Measurements from ENCODE around the gene TNFAIP1.

Gene TNFAIP1

DNA sequence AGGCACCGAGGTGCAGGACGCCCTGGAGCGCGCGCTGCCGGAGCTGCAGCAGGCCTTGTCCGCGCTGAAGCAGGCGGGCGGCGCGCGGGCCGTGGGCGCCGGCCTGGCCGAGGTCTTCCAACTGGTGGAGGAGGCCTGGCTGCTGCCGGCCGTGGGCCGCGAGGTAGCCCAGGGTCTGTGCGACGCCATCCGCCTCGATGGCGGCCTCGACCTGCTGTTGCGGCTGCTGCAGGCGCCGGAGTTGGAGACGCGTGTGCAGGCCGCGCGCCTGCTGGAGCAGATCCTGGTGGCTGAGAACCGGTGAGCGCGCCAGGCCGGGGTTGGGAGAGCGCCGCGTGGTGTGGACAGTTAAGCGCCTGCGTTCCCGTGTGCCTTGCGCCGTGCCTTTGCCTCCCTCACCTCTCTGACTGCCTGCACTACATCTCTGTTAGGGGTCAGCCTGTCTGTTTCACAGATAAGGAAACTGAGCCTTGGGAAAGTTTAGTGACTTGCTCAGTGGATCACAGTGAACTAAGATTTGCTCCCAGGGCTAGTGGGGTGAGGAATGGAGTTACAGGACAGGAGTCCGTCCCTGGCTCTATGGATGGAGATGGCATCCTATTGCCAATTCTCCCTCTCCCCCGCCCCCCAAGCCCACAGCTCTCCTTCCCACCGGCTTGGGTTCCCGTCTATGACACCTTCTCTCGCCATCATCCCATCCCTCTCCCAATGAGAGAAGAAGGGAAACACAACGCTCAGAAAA is 36.8 kb downstream of the TNFAIP1 start:
- TF ChIP-seq, protein P1, sequence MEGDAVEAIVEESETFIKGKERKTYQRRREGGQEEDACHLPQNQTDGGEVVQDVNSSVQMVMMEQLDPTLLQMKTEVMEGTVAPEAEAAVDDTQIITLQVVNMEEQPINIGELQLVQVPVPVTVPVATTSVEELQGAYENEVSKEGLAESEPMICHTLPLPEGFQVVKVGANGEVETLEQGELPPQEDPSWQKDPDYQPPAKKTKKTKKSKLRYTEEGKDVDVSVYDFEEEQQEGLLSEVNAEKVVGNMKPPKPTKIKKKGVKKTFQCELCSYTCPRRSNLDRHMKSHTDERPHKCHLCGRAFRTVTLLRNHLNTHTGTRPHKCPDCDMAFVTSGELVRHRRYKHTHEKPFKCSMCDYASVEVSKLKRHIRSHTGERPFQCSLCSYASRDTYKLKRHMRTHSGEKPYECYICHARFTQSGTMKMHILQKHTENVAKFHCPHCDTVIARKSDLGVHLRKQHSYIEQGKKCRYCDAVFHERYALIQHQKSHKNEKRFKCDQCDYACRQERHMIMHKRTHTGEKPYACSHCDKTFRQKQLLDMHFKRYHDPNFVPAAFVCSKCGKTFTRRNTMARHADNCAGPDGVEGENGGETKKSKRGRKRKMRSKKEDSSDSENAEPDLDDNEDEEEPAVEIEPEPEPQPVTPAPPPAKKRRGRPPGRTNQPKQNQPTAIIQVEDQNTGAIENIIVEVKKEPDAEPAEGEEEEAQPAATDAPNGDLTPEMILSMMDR (conservative IDR thresholded peaks at IDR 0.05; ENCODE audit: low read depth, low read length): no peak
- H3K4me3 ChIP-seq (ENCODE audit: low read length): peak overlapping the region; percentile 57
- no peak for DNase-seq (ENCODE audit: low read depth)

DNA sequence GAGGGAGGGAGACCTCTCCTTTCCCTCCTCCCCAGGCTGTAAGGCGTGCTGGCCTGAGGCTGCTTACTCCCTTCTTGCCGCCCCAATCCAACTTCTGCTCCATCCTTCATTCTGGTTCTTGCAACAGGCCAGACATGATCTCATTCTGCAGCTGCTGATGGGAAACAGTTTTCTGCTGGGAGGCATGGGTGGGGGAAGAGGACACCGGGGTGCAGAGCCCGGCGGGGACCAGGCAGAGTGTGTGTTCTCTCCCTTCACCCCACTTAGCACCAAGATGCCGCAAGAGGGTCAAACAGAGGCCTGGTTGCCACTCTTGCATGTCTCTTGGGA is 37.3 kb downstream of the TNFAIP1 start:
- TF ChIP-seq, protein P1 (conservative IDR thresholded peaks at IDR 0.05; ENCODE audit: low read depth, low read length): no peak
- no peak for DNase-seq (ENCODE audit: low read depth)
- peak overlapping the region; percentile 46 for H3K4me3 ChIP-seq (ENCODE audit: low read length)

DNA sequence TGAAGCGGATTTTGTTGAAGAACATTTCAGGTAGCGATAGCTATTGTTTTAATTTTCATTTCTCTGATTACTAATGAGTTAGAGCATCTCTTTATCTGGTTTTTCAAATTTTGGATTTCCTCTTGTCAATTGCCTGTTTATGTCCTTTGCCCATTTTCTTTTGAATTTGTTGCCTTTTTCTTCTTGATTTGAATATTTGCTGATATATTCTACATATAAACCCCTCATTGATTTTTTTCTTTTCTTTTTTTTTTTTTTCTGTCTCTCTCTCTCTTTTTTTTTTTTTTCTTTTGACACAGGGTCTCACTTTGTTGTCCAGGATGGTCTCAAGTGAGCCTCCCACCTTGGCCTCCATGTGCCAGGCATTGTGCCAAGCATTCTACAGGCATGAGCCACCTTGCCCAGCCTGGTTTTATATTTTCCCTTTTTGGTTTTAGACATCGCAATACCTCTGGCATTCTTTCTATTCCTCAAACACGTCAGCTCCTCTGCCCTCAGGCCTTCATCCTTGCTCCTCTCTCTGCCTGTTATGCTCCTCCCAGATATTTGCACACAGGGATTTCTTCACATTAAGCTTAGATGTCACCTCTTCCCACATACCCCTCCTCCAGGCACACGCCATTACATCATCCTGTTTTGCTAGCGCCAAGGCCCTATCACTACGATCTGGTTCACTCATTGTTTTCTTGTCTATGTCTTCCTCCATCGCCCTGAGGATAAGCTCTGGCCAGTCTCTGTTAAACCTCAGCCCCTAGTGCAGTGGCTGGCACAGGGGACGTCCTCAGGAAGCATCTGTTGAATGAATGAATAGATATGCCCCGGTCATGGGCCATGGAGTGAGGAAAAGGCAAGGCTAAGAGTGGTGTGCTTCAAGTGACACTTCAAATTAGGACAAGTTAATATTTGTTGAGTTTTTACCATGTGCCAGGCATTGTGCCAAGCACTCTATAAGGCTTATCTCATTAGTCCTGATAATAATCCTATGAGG is 44.5 kb downstream of the TNFAIP1 start:
- no peak overlapping the region for H3K4me3 ChIP-seq (ENCODE audit: low read length)
- TF ChIP-seq, protein P1 (conservative IDR thresholded peaks at IDR 0.05; ENCODE audit: low read depth, low read length): no peak
- DNase-seq (ENCODE audit: low read depth): no peak

DNA sequence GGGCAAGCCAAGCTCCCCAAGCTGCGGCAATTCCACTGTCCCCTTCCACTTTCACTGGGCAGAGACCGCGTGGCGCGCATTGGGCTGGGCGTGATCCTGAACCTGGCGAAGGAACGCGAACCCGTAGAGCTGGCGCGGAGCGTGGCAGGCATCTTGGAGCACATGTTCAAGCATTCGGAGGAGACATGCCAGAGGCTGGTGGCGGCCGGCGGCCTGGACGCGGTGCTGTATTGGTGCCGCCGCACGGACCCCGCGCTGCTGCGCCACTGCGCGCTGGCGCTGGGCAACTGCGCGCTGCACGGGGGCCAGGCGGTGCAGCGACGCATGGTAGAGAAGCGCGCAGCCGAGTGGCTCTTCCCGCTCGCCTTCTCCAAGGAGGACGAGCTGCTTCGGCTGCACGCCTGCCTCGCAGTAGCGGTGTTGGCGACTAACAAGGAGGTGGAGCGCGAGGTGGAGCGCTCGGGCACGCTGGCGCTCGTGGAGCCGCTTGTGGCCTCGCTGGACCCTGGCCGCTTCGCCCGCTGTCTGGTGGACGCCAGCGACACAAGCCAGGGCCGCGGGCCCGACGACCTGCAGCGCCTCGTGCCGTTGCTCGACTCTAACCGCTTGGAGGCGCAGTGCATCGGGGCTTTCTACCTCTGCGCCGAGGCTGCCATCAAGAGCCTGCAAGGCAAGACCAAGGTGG is 45.7 kb downstream of the TNFAIP1 start:
- no peak overlapping the region for H3K4me3 ChIP-seq (ENCODE audit: low read length)
- no peak for DNase-seq (ENCODE audit: low read depth)
- TF ChIP-seq, protein P1 (conservative IDR thresholded peaks at IDR 0.05; ENCODE audit: low read depth, low read length): peak; percentile 49

DNA sequence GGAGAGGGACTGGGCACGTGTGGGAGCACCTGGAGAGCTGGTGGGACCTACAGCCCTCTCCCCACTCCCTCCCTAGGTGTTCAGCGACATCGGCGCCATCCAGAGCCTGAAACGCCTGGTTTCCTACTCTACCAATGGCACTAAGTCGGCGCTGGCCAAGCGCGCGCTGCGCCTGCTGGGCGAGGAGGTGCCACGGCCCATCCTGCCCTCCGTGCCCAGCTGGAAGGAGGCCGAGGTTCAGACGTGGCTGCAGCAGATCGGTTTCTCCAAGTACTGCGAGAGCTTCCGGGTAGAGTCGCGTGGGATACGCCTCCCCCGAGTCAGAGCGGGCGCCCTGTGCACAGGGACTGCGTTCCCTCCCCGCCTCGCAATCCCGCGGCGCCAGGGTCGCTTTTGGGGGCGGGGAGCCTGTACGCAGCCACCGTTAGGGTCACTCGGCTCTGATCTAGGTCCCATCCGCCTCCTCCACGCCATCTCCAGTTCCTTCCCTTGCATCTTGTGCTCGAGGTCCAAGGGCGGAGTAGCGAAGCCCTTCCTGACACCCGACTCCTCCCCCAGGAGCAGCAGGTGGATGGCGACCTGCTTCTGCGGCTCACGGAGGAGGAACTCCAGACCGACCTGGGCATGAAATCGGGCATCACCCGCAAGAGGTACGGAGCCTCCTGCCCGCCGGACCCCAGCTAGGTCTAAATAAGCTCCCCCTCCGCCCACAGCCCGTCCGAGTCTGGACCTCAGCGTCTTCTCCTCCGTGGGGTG is 48.9 kb downstream of the TNFAIP1 start:
- no peak for DNase-seq (ENCODE audit: low read depth)
- TF ChIP-seq, protein P1 (conservative IDR thresholded peaks at IDR 0.05; ENCODE audit: low read depth, low read length): no peak
- H3K4me3 ChIP-seq (ENCODE audit: low read length): peak overlapping the region; percentile 28

DNA sequence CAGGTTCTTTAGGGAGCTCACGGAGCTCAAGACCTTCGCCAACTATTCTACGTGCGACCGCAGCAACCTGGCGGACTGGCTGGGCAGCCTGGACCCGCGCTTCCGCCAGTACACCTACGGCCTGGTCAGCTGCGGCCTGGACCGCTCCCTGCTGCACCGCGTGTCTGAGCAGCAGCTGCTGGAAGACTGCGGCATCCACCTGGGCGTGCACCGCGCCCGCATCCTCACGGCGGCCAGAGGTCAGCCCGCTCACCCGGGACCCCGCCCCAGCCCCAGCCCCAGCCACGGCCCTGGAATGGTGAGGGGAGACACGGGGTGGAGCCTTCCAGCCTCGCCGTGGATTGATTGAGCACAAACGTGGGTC is 49.5 kb downstream of the TNFAIP1 start:
- TF ChIP-seq, protein P1 (conservative IDR thresholded peaks at IDR 0.05; ENCODE audit: low read depth, low read length): no peak
- no peak overlapping the region for H3K4me3 ChIP-seq (ENCODE audit: low read length)
- no peak for DNase-seq (ENCODE audit: low read depth)
